H9 (cell line): ENCODE data around the gene GLT1D1. TPM values are rescaled to one million over a fixed set of nuclear protein-coding genes. Genes with fewer than 3 reads are reported as not detected.

Source experiments
- DNase-seq: peaks from one replicate; pipeline ENCODE4 v3.0.0-alpha.2; 2017
- H2AFZ ChIP-seq: one replicate; pipeline ENCODE4 v1.6.1; 2013; ENCODE audit warnings: mild to moderate bottlenecking, low read length, control low read depth, moderate library complexity
- H2AK5ac ChIP-seq: 2 replicates; pipeline ENCODE4 v1.6.1; 2013; ENCODE audit warnings: low read length, control low read depth, mixed read lengths; ENCODE audit not compliant: insufficient read length
- H2BK120ac ChIP-seq: one replicate; pipeline ENCODE4 v1.6.1; 2013; ENCODE audit warnings: low read depth, mild to moderate bottlenecking, low read length, control low read depth, inconsistent platforms; ENCODE audit not compliant: poor library complexity, severe bottlenecking
- H2BK12ac ChIP-seq: 2 replicates; pipeline ENCODE4 v1.6.1; 2013; ENCODE audit warnings: low read length, control low read depth, mixed read lengths, low read depth; ENCODE audit not compliant: insufficient read length
- H2BK15ac ChIP-seq: 2 replicates; pipeline ENCODE4 v1.6.1; 2013; ENCODE audit warnings: low read depth, low read length, control low read depth
- H2BK20ac ChIP-seq: one replicate; pipeline ENCODE4 v1.6.1; 2013; ENCODE audit warnings: low read depth, mild to moderate bottlenecking, low read length, control low read depth, inconsistent platforms; ENCODE audit not compliant: poor library complexity, severe bottlenecking
- H2BK5ac ChIP-seq: 2 replicates; pipeline ENCODE4 v1.6.1; 2013; ENCODE audit warnings: low read length, control low read depth, mixed read lengths; ENCODE audit not compliant: insufficient read length
- H3K14ac ChIP-seq: 2 replicates; pipeline ENCODE4 v1.6.1; 2013; ENCODE audit warnings: low read length, control low read depth; ENCODE audit not compliant: insufficient read depth
- H3K18ac ChIP-seq: 2 replicates; pipeline ENCODE4 v1.6.1; 2013; ENCODE audit warnings: low read depth, mild to moderate bottlenecking, mixed read lengths, low read length, control low read depth; ENCODE audit not compliant: insufficient read length
- H3K23ac ChIP-seq: 2 replicates; pipeline ENCODE4 v1.6.1; 2013; ENCODE audit warnings: low read length, control low read depth, mixed read lengths, low read depth; ENCODE audit not compliant: insufficient read length
- H3K23me2 ChIP-seq: 2 replicates; pipeline ENCODE4 v1.6.1; 2013; ENCODE audit warnings: low read depth, mild to moderate bottlenecking, mixed read lengths, low read length, control low read depth; ENCODE audit not compliant: insufficient read length, poor library complexity, severe bottlenecking
- H3K27ac ChIP-seq: 2 replicates; pipeline ENCODE4 v1.5.1; 2013; ENCODE audit warnings: low read length, control low read depth, mixed read lengths, low read depth; ENCODE audit not compliant: insufficient read length
- H3K27me3 ChIP-seq: 2 replicates; pipeline ENCODE4 v1.6.1; 2013; ENCODE audit warnings: low read length, control low read depth, inconsistent platforms; ENCODE audit not compliant: insufficient read depth
- H3K4ac ChIP-seq: 2 replicates; pipeline ENCODE4 v1.6.1; 2013; ENCODE audit warnings: low read depth, mild to moderate bottlenecking, control low read depth, inconsistent platforms, low read length, moderate library complexity
- H3K4me1 ChIP-seq: 2 replicates; pipeline ENCODE4 v1.6.1; 2013; ENCODE audit warnings: low read length, control low read depth, inconsistent platforms; ENCODE audit not compliant: insufficient read depth
- H3K4me2 ChIP-seq: 2 replicates; pipeline ENCODE4 v1.6.1; 2013; ENCODE audit warnings: low read length, control low read depth, mixed read lengths; ENCODE audit not compliant: insufficient read length, insufficient read depth
- H3K56ac ChIP-seq: 2 replicates; pipeline ENCODE4 v1.6.1; 2013; ENCODE audit warnings: low read depth, mild to moderate bottlenecking, mixed read lengths, low read length, control low read depth; ENCODE audit not compliant: insufficient read length
- H3K79me1 ChIP-seq: 2 replicates; pipeline ENCODE4 v1.6.1; 2013; ENCODE audit warnings: low read depth, mild to moderate bottlenecking, moderate library complexity, low read length, control low read depth, inconsistent platforms; ENCODE audit not compliant: insufficient read depth, poor library complexity, severe bottlenecking
- H3K79me2 ChIP-seq: 2 replicates; pipeline ENCODE4 v1.6.1; 2013; ENCODE audit warnings: low read length, control low read depth, inconsistent platforms; ENCODE audit not compliant: insufficient read depth
- H3K9ac ChIP-seq: 2 replicates; pipeline ENCODE4 v1.6.1; 2013; ENCODE audit warnings: low read length, control low read depth, mixed read lengths; ENCODE audit not compliant: insufficient read length; ENCODE audit errors: extremely low read depth
- H3K9me3 ChIP-seq: one replicate; pipeline ENCODE4 v1.6.1; 2013; ENCODE audit warnings: low read depth, low read length, inconsistent platforms; ENCODE audit not compliant: control insufficient read depth
- H3T11ph ChIP-seq: one replicate; pipeline ENCODE4 v1.6.1; 2013; ENCODE audit warnings: mild to moderate bottlenecking, low read length, control low read depth, inconsistent platforms
- H4K20me1 ChIP-seq: one replicate; pipeline ENCODE4 v1.6.1; 2013; ENCODE audit not compliant: control insufficient read depth, insufficient read length, insufficient read depth
- H4K5ac ChIP-seq: 2 replicates; pipeline ENCODE4 v1.6.1; 2013; ENCODE audit warnings: low read depth, mild to moderate bottlenecking, mixed read lengths, low read length, control low read depth; ENCODE audit not compliant: insufficient read length
- H4K8ac ChIP-seq: replicated peaks from 2 replicates; pipeline ENCODE4 v1.6.1; 2013; ENCODE audit warnings: low read length, control low read depth, mixed read lengths, low read depth; ENCODE audit not compliant: insufficient read length
- H4K91ac ChIP-seq: 2 replicates; pipeline ENCODE4 v1.6.1; 2013; ENCODE audit warnings: low read depth, mild to moderate bottlenecking, moderate library complexity, mixed read lengths, low read length, control low read depth; ENCODE audit not compliant: insufficient read length
- H3K27ac Mint-ChIP-seq, 3 experiments: 2 replicates in 2 of 3; 3 replicates in 1 of 3; pipeline ENCODE4 v1.8.0; 2020 to 2021; ENCODE audit warnings: mixed read lengths in 3 of 3, mild to moderate bottlenecking in 1 of 3, moderate library complexity in 1 of 3
- H3K27me3 Mint-ChIP-seq: 2 replicates; pipeline ENCODE4 v1.8.0; 2021; ENCODE audit warnings: low read depth, mild to moderate bottlenecking, moderate library complexity, mixed read lengths
- H3K36me3 Mint-ChIP-seq, 3 experiments: 2 replicates in 2 of 3; 3 replicates in 1 of 3; pipeline ENCODE4 v1.8.0; 2020 to 2021; ENCODE audit warnings: low read depth in 3 of 3, mixed read lengths in 3 of 3; ENCODE audit not compliant: insufficient read depth in 1 of 3
- H3K4me1 Mint-ChIP-seq, 2 experiments: 2 replicates each; pipeline ENCODE4 v1.8.0; 2020; ENCODE audit warnings: mixed read lengths in 2 of 2
- H3K4me3 Mint-ChIP-seq, 2 experiments: 2 replicates in 1 of 2; 3 replicates in 1 of 2; pipeline ENCODE4 v1.8.0; 2020 to 2021; ENCODE audit warnings: mild to moderate bottlenecking in 2 of 2, mixed read lengths in 2 of 2, moderate library complexity in 1 of 2
- H3K9me3 Mint-ChIP-seq, 2 experiments: 2 replicates in 1 of 2; 3 replicates in 1 of 2; pipeline ENCODE4 v1.8.0; 2020; ENCODE audit warnings: mild to moderate bottlenecking in 2 of 2, mixed read lengths in 2 of 2, moderate library complexity in 1 of 2
- CTCF ChIP-seq: fragments of 200-600 bp; sonication (generic); conservative IDR thresholded peaks from 3 replicates; pipeline ENCODE4 v1.8.0; 2021; ENCODE audit warnings: antibody characterized with exemption, mild to moderate bottlenecking
- WGBS: extraction: QIAGEN DNeasy Blood & Tissue Kit; methylation state at CpG from one replicate; pipeline ENCODE4 v1.1.7; 2013; ENCODE audit warnings: missing lambda C conversion rate, low lambda C conversion rate, mixed read lengths; ENCODE audit not compliant: insufficient read length; ENCODE audit errors: extremely low coverage; 5-methylcytosine and 5-hydroxymethylcytosine counted together
- total RNA-seq: library from RNA; stranded (reverse); gene quantifications from 2 replicates; pipeline ENCODE4 v1.2.1, GENCODE V29; 2021

The GLT1D1 gene
- total RNA-seq, 1 experiment from 2014 or later = 7.0 TPM

- no peaks in the 10 kb centered on the region for H3K9me3 Mint-ChIP-seq
- Histone ChIP-seq H3K27me3 (no peaks in the 10 kb centered on the region), H3K27ac (no peak overlapping the region), H3K23me2 (no peaks in the 10 kb centered on the region), H2AFZ (no peak overlapping the region), H3K56ac (no peak overlapping the region), H2BK12ac (no peak overlapping the region), H2BK20ac (no peak overlapping the region), H3T11ph (no peak overlapping the region), H3K18ac (no peak overlapping the region), H4K91ac (no peak overlapping the region), H3K23ac (no peak overlapping the region), H3K79me2 (no peaks in the 10 kb centered on the region), H3K9ac (no peak overlapping the region), H3K4me1 (no peaks in the 10 kb centered on the region), H2AK5ac (no peak overlapping the region), H3K79me1 (no peaks in the 10 kb centered on the region), H4K20me1 (no peaks in the 10 kb centered on the region), H3K4me2 (no peak overlapping the region), H2BK5ac (no peak overlapping the region), H2BK15ac (no peak overlapping the region), H4K5ac (no peak overlapping the region), H3K14ac (0 out of 2 replicates have a peak overlapping the region, but pooled peaks have one; percentile 47), H4K8ac (no peak overlapping the region), H2BK120ac (no peak overlapping the region), H3K4ac (no peak overlapping the region), H3K9me3 (no peaks in the 10 kb centered on the region)
- WGBS = no CpG with 5 or more reads among the region's 13 CpGs
- no peak for TF ChIP-seq CTCF
- no peaks in the 10 kb centered on the region for H3K36me3 Mint-ChIP-seq
- H3K4me3 Mint-ChIP-seq = no peak overlapping the region
- peak overlapping the region in 1 of 3 experiments; percentile 87; a peak in 3 of 7 replicates for H3K27ac Mint-ChIP-seq
- DNase-seq = no peak
- H3K4me1 Mint-ChIP-seq = peaks cover 4 to 12% of the 10 kb centered on the region in 2 experiments; a peak in 3 of 4 replicates
- peaks cover 2% of the 10 kb centered on the region; the same call in 1 of the 2 replicates for H3K27me3 Mint-ChIP-seq
Measured at GRCh38 chr12:128930606-128931005, 77.3 kb downstream of the GLT1D1 start.
